Measurements from ENCODE around the gene TBC1D22B.
"Not testable (repeated sequence)": the region's sequence is repeated elsewhere in the genome, so short reads cannot be mapped to it uniquely, and the experiment has no call there.

TBC1D22B gene

GRCh38 chr6:37285861-37286311 is 28.3 kb downstream of the TBC1D22B start:
- no peak for TF ChIP-seq CTCF (IDR thresholded peaks at IDR 0.05)
- Histone ChIP-seq H3K4me3 (ENCODE audit: low read depth in 1 of 2, low read length in 1 of 2) (no peak overlapping the region), H3K27ac (no peak overlapping the region), H3K36me3 (peaks cover 68% of the 10 kb centered on the region), H3K9me3 (no peaks in the 10 kb centered on the region), H3K4me1 (ENCODE audit: control insufficient read depth in 1 of 2, insufficient read depth in 1 of 2, low read depth in 1 of 2, low read length in 1 of 2) (peaks cover 12 to 17% of the 10 kb centered on the region in 2 experiments), H3K27me3 (no peaks in the 10 kb centered on the region)

GRCh38 chr6:37287519-37288157 is 30.1 kb downstream of the TBC1D22B start:
- Histone ChIP-seq H3K27ac (no peak overlapping the region), H3K27me3 (no peaks in the 10 kb centered on the region), H3K9me3 (no peaks in the 10 kb centered on the region), H3K4me3 (ENCODE audit: low read depth in 1 of 2, low read length in 1 of 2) (no peak overlapping the region), H3K4me1 (ENCODE audit: control insufficient read depth in 1 of 2, insufficient read depth in 1 of 2, low read depth in 1 of 2, low read length in 1 of 2) (no peaks in the 10 kb centered on the region), H3K36me3 (peaks cover 83% of the 10 kb centered on the region)
- TF ChIP-seq CTCF (IDR thresholded peaks at IDR 0.05): no peak

GRCh38 chr6:37288247-37288646 is 30.7 kb downstream of the TBC1D22B start:
- no peaks in the 10 kb centered on the region for H3K4me1 ChIP-seq (ENCODE audit: control insufficient read depth in 1 of 2, insufficient read depth in 1 of 2, low read depth in 1 of 2, low read length in 1 of 2)
- no peak for TF ChIP-seq CTCF (IDR thresholded peaks at IDR 0.05)
- peaks cover 82% of the 10 kb centered on the region for H3K36me3 ChIP-seq
- no peaks in the 10 kb centered on the region for H3K9me3 ChIP-seq
- no peak overlapping the region for H3K4me3 ChIP-seq (ENCODE audit: low read depth in 1 of 2, low read length in 1 of 2)
- no peak overlapping the region for H3K27ac ChIP-seq
- no peaks in the 10 kb centered on the region for H3K27me3 ChIP-seq

GRCh38 chr6:37289931-37290330 is 32.4 kb downstream of the TBC1D22B start:
- Histone ChIP-seq H3K4me1 (ENCODE audit: control insufficient read depth in 1 of 2, insufficient read depth in 1 of 2, low read depth in 1 of 2, low read length in 1 of 2) (no peaks in the 10 kb centered on the region), H3K27ac (no peak overlapping the region), H3K27me3 (no peaks in the 10 kb centered on the region), H3K36me3 (peaks cover 82% of the 10 kb centered on the region), H3K9me3 (no peaks in the 10 kb centered on the region), H3K4me3 (ENCODE audit: low read depth in 1 of 2, low read length in 1 of 2) (no peak overlapping the region)
- TF ChIP-seq CTCF (IDR thresholded peaks at IDR 0.05): no peak

- H3K27ac ChIP-seq: no peak overlapping the region
- no peak overlapping the region for H3K4me3 ChIP-seq (ENCODE audit: low read depth in 1 of 2, low read length in 1 of 2)
- H3K27me3 ChIP-seq: no peaks in the 10 kb centered on the region
- H3K36me3 ChIP-seq: peaks cover 75% of the 10 kb centered on the region
- no peak for TF ChIP-seq CTCF (IDR thresholded peaks at IDR 0.05)
- H3K4me1 ChIP-seq (ENCODE audit: control insufficient read depth in 1 of 2, insufficient read depth in 1 of 2, low read depth in 1 of 2, low read length in 1 of 2): no peaks in the 10 kb centered on the region
- H3K9me3 ChIP-seq: no peaks in the 10 kb centered on the region
Observed at GRCh38 chr6:37293426-37293825, 35.9 kb downstream of the TBC1D22B start.

GRCh38 chr6:37297637-37298036 is 40.1 kb downstream of the TBC1D22B start:
- H3K4me1 ChIP-seq (ENCODE audit: control insufficient read depth in 1 of 2, insufficient read depth in 1 of 2, low read depth in 1 of 2, low read length in 1 of 2); H3K27ac ChIP-seq; H3K9me3 ChIP-seq; H3K27me3 ChIP-seq; H3K4me3 ChIP-seq (ENCODE audit: low read depth in 1 of 2, low read length in 1 of 2): not testable (repeated sequence)
- H3K36me3 ChIP-seq: peaks cover 57% of the 10 kb centered on the region

All from neutrophil (primary cell).